ENCODE data around the gene FGD6.

GRCh38 chr12:95083938-95084337 is 133.3 kb downstream of the FGD6 start:
- TF ChIP-seq POLR2AphosphoS5 (IDR thresholded peaks at IDR 0.05): no peak
- TF ChIP-seq CTCF (IDR thresholded peaks at IDR 0.05): no peak
- no peak for TF ChIP-seq POLR2A (IDR thresholded peaks at IDR 0.05)
- no peak for TF ChIP-seq EP300 (IDR thresholded peaks at IDR 0.05)

All from upper lobe of left lung (tissue), 4 donors.